ENCODE measurements around the gene TMEM184A.
A peak's percentile ranks its signal among the peaks of the same experiment; 100 is the strongest.

The TMEM184A gene

DNA sequence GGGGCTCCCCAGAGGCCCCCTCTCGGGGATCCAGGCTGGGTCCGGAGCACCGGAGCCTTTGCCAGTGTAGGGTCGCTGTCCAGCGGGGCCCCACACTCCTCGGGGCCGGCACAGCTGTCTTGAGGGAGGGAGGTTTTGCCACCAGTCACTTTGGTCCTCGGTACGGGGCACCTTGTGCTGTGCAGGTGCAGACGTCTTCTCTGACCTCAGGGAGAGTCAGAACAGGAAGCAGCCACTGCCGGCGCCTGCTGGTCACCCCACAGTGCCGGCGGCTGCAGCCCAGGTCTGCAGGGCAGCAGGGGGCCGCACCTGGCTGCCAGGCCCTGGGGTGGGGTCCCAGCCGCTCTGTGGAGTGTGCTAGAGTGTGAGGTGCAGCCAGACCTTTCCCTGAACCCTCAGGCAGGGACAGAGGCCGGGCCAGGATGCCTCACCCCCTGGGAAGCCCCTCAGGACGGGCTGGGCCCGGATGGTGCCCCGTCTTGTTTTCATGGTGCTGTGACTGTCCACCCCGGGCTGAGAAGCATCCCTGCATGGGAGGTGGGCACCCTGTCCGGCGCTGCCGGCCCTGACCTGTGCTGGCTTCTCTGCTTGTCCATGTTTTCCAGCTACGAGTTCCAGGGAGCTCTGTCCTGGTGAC, 17.3 kb downstream of the TMEM184A start:
- DNase-seq, result no peak

DNA sequence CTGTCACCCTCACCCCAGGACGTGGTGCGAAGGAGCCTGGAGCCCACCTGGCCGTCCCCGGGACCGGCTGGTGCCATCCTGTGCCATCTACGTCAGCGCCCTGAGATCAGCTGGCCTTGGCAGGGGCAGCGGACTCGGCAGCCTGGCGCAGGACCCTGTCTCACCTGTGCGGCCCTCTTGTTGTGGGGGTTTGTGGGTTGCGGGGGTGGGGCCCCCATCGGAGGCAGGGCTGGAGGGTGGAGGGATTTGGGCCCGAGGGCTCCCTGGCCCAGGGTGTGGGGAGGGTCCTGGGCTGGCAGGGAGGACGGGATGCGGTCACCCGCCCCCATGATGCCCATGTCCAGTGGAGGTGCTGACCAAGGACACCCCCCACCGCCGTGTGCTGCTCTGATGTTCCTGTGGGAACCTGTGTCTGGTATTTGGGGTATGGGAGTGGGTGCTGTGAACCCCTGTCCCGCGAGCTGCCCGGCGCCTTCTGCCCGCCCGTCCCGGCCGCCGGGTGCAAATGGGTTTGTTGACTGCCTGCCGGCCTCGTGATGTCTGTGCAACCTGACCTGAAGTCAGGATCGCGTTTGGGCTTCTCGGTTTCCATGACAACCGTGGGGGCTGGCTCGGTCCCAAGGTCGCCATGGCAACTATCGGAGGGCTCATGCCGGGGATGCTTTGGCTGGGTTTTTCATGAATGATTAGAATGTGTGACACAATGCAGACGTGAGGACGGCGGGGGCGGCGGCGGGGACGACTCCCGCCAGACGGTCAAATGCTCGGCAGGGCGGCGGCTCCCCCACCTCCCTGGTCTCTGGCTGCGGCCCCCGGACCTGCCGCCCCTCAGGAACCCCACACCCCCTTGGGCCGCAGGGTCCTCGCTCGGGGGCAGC, 18.2 kb downstream of the TMEM184A start:
- DNase-seq, result no peak

DNA sequence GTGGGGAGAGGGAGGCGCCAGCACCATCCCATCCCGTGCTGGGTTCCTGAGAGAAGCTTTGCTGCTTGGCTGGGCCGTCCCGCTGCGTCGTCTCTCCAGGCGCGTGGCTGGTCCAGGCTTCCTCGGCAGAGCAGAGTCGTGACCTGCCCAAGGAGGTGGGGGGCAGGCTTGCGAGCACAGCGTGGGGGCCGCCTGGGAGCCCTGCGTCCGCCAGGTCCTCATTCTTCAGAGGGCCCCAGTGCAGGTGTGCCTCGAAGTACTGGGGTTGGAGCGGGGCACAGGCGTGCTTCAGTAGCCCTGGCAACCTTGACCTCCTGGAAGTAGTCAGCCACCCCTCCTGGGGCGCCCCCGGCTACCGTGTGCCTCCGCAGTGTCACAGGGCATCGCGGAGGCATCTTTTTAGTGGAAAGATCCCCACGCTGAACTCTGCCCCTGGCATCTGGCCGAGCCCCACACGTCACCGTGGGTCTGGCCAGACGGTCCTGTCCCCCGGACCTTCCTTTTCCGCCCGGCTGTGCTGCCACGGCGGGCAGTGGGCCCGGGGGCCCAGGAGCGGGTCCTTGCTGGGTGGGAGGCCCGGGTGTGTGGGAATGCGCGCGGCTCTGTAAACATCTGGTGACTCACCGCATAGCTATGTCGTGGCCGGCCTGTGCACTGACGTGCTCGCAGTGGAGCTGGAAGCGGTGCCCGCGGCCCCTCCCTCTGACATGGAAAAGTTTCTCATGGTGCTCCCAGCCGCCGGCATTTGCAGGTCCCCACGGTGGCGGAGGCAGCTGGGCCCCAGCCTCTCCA, 19.1 kb downstream of the TMEM184A start:
- DNase-seq, result no peak

DNA sequence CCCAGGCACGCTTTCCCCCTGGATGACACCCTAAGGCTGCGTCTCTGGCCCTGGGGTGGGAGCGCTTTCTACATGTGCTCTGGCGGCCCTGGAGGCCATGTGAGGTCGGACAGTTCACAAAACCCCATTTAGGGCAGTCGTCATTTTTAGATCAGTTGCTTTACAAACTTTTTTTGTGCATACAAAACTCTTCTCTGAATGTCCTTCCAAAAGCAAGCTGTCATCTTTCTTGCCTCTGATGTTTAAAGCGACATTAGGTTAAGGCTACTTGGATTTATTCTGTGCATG, 19.6 kb downstream of the TMEM184A start:
- DNase-seq, result no peak

DNA sequence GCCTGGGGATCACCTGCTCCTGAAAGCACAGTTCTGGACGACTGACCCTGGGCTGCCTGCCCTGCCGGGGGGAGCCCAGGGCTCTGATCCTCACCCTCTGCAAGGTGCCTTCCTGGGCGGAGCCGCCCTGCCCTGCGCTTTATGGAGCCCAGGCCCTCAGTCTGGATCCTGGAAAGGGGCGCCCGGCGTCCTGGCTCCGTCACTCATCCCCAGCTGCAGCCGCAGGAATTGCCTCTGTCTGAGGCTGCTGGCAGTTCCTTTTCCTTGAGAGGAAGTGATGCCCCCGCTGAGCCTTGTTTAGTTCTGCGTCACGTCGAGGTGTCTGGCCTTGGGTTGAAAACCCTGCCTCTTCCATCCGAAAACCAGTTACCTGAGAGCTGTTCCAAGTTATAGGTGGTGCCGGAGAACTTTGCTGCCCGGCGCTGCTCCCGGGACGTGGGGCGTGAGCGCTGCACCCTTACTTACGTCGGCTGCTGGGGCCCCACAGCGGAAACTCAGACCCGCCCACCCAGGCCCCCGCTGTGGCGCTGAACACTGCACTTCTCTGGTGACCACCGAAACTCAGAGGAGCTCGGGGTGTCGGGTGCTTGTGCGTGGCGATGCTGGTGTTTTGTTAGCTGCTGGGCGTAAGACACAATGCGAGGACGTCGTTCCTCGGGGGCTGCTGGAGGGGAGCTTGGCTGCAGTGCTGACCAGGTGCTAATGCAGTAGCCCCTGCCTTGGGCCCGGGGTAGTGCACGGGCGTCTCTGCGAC, 20.1 kb downstream of the TMEM184A start:
- no peak for DNase-seq

DNA sequence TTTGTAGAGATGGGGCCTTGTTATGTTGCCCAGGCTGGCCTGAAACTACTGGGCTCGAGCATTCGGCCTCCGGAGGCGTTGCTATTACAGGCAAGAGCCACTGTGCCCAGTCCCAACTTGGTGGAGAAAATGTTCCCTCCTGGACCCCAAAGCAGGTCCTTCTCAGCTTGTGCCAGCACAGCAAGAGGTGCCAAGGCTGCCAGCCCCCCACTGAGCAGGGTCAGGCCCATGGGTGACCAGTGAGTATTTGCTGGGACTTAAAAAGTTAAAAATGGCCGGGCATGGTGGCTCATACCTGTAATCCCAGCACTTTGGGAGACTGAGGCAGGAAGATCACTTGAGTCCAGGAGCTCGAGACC, 20.9 kb downstream of the TMEM184A start:
- DNase-seq, result no peak

DNA sequence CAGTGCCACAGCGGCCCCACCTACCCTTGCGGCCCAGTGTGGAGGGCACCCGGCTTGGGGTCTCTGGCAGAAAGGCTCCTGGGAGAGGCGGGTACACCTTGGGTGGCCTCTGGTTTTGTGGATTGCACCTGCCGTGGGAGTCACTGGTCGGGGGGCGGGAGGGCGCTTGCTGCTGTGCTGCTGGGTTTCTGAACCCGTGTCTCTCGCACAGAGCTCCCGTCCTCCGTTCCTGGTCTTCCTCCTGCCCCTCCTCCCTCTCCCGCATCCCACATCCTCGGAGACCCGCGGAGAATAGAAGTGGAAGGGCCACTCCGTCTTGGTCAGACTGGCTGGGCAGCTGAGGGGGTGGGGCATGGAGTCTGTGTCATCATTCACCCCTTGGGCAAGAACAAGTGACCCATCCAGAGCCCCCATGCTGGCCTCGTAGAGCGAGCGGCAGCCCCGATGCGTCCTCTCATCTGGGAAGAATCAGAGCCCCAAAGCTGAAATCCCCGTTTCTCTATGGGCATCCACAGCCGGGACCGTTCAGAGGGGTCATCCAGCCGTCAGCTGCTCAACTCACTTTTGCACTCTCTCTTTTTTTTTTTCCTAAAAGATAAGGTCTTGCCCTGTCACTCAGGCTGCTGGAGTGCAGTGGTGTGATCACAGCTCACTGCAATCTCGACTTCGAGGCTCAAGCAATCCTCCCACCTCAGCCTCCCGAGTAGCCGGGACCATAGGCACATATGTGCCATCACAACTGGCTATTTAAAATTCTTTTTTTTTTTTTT, 21.5 kb downstream of the TMEM184A start:
- no peak for DNase-seq

DNA sequence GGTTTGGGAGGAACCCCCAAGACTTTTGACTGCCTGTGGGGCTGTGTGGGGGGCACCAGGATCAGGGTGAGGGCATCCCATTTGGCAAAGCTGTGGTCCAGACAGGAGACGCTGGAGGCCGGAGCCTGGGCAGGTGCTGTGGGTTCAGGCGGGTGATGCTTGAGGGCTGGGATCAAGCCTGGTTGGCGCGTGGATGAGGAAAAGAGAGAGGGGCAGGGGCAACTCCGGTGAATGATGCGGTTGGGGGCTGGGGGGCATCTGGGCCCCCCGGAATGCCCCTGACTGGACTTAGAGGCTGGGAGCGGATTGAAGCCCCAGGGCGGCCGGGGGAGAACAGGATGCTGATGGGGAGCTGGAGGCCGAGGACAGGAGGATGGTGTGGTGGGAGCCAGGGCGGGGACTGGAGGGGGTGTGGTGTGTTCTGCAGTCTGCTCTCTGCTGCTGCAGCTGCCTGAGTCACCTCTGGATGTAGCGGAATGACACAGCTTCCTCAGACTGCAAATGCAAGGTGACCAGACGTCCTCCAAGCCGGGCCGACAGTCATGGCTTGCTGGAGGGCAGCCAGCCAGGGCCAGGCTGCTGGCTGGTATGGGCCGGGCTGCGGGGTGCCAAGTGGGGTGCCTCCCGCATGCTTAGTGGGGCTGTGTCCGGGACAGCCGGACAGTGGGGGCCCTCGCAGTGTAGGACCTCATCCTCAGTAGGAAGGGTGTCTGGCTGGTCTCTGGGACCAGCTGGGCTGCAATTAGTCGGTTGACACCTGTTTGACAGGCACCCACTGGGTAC, 22.3 kb downstream of the TMEM184A start:
- DNase-seq, result no peak

DNA sequence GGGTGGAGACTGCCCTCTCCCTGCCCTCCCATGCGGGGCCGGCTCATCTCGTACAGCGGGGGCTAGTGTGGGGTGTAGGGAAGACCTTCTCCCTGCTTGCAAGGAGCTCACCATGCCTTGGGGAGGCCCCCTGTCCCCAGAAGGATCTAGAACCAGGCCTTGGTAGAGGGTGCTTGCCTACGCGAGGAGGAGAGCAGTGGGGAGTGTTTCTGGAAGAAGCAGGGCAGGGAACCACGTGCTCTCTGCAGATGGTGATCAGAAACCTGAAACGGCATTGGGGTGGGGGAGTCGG, 22.8 kb downstream of the TMEM184A start:
- DNase-seq, result no peak

DNA sequence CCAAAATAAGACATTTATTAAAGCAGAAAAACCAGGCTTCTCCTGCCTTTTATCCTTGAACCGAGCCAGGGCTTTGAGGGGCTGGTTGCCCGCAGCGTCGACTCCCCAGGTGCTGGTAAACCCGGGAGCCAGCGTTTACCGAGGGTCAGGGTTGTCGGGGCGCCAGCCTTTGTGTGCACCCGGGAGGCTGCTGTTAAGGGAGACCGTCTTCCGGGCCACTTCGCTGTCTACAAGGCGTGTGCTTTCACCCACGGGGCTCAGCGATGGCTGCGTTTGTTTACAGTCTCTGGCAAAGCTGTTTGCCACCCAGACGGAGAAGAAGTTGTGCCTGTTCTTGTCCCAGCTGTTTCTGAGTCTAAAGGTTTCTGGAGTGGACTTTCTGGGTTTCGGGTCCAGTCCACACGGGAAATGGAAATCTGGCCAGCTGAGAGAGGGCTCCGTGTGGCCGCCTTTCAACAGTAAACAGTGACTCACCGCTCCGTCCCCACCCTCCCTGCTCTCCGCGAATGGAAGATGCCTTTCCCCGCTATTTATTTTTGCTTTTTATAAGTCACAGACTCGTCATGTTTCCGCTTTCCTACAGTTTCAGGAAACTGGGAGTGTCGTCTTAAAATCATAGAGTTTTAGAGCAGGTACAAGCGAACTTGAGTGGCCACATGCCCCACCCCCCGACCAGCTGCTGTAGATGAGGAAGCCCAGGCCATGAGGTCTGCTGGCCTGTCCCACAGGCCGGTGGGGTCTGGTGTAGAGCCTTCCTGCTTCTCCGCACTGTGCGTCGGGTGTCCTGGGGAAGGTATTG, 23.4 kb downstream of the TMEM184A start:
- peak; percentile 38 for DNase-seq

DNA sequence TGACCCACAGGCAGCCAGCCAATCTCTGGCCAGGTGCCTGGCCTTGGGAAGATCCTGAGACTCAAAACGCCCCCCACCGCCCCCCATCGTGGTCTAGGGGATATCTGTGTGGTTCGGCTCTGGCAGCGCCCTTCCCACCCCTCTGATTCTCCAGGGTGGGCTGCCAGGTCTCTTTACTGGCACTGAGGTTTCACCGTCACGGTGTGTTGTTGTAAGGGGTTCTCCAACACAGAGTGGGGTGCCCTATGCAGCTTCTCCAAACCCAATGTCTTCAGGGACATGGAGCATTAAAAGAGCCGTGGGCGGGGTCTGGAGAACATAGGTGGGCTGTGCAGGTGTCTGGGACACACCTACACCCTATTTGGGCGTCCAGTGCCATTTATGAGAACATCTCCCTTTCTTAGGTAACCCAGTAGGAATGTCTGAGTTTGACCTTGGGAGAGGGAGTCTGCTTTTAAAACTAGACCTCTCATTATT, 24.0 kb downstream of the TMEM184A start:
- DNase-seq, result no peak

DNA sequence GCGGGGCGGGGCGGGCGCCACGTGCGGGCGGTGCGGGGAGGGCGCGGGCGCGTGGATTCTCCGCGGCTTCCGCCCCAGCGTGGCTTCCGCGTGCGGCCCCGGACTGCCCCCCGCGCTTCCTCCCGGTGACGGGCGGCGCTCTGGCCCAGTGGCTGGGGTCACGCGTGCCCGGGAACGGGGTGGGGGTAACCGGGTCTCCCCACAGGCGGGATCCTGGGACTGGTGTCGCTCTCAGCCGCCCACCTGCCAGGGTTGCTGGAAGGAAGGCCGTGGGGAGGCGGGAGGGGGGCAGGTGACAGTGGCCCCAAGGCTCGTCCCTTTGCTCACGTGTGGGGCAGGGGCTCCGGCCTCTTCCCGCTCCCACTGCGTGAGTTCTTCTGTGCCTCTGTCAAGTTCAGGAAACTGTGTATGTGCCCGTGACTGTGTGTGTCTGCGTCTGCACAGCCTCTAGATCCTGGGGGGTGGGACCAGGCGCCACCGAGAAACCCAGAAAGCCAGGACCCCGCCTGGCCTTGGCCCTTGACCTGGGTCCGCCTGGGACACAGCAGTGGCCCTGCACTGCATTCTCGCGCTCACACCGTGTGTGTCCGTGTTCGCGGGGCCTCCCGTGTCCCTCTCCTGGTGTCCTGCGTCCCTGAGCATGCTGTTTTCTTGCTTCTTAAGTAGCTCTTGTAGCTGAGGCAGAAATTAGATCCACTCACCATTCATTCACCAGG, 24.6 kb downstream of the TMEM184A start:
- DNase-seq, result no peak

DNA sequence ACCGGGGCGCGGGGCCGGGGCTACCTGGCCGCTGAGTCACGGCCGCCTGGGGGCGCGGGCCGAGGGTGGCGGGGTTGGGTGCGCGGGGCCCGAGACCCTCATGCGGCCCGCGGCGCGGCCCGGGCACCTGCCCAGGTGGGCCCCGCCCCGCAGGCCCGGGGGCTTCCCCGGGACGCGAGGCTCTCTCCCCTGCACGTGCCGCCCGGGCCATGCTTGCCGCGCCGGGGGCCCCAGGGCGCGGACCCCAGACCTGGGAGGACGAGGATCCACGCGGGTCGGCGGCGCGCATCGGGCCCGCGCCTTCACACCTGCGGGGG, 25.1 kb downstream of the TMEM184A start:
- DNase-seq, result no peak

DNA sequence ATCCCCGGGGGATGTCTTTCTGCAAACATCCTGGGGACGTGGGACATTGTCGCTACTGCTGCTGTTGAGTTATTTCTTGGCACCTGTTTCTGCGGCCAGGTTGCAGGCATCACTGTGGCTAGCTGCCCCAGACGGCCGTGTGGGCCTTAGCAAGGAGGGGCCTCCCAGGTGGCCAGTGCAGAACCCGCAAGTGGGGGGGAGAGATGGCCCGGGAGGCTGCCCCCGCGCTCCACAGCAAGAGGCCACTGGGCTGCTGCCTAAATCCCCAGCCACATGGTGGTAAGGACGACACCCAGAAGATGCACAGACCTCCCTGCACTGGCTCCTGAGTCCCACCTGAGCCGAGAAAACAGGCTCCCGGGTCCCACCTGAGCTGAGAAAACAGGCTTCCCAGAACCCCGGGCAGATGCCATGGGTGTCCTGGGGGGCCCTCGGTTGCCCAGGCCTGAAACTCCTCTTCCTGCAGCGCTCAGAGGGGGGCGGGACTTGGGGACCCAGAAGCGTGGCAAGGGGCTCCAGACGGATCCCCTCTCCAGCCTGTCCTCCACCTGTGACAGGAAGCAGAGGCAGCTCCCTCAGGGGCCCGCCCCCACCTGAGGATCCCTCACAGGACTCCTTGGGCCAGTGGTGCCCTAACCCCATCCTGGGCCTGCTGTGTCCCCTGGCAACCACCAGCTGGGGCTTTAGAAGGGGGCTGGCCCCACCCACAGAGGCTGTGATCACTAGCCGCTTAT, 26.5 kb downstream of the TMEM184A start:
- DNase-seq, result no peak

DNA sequence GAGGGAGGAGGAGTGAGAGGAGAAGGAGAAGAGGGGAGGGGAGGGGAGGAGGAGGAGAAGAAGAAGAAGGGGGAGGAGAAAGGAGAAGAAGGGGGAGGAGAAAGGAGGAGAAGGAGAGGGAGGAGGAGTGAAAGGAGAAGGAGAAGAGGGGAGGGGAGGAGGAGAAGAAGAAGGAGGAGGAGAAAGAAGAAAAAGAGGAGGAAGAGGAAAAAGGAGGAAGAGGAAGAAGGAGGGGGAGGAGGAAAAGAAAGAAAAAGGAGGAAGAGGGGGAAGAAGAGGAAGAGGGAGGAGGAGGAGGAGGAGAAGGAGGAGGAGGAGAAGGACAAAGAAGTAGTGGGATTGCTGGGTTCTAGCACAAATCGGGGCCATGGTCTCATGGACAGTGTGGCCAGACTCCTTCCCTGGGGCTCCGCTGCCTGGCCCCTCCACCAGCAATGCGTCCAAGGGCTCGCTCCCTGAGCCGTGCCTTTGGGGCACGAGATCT, 29.7 kb downstream of the TMEM184A start:
- DNase-seq, result no peak

DNA sequence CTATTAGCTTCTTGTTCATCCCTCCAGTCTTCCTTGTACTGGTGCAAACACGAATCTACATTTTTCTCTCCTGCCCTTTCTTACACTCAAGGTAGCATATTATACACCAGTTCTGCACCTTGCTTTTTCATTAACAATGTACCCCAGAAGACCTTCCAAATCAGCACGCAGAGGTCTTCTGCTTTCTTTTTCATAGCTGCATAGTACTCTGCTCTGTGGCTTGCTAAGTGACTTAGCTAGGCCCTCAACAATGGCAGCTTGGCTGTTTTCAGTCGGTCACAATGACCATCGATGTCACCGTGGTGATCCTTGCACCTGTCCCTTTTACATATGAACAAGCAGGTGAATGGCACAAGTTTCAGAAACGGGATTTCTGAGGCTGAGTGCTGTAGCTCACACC, 30.6 kb downstream of the TMEM184A start:
- DNase-seq, result no peak

DNA sequence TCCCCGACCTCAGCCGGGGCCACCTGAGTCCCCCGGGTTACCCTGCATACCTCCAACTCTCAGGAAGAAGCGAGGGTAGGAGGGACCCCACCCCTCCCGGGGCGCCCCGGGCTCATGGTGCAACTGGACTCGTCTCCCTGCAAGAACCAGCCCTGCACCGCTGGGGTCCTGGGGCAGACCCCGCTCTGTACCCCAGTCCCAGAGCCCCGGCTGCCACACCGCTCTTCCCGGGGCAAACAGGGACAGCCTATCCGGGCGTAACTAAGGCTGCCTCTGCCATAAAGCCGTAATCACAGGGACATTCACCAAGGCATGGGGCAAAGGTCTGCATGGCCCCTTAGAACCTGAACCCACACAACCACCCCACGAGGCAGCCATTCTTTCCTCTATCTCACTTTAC, 32.2 kb downstream of the TMEM184A start:
- DNase-seq, result no peak

DNA sequence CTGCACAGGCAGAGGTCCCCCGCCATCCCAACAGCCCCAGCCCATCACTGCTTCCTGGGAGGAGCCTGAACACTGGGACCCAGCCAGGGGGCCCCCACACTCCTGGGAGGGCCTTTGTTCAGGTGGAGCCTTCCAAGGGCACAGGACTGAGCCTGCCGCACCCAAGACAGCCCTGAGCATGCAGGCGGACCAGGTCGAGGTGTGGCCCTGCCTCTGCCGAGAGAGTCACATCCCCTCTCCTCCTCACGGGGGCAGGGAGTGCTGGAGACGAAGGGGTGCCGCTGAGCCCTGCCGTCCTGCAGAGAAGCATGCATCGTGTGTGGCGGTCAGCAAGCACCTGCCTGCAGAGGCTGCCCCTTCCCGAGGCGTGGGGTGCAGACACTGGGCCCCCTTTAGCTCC, 32.8 kb downstream of the TMEM184A start:
- no peak for DNase-seq

DNA sequence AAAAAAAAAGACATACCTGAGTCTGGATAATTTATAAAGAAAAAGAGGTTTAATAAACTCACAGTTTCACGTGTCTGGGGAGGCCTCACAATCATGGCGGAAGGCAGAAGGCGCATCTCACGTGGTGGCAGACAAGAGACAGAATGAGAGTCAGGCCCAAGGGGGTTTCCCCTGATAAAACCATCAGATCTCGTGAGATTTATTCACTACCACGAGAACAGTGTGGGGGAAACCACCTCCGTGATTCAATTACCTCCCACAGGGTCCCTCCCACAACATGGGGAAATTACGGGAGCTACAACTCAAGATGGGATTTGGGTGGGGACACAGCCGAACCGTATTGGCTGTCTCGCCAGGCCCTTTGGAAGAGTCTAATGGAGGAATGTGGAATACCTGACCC, 34.5 kb downstream of the TMEM184A start:
- DNase-seq, result no peak

Data from NCI-H510A treated with DMSO at 0.1 percent for 48 hours (cell line).